Endothelial cell of umbilical vein (primary cell): Measurements from ENCODE around the gene GET4. TPM values are rescaled to one million over a fixed set of nuclear protein-coding genes. Genes with fewer than 3 reads are reported as not detected.

Experiments used
- BruUV-seq: library from RNA; stranded (reverse); fragments of 400-500 nt; replicated peaks from 2 replicates; lab custom pipeline; 2021; lab: Mats Ljungman, UMichigan
- CTCF ChIA-PET: fragments of 300-600, 350-600 bp; sonication (Branson Sonifier 250); formaldehyde crosslinking; loops from one replicate; lab custom pipeline; 2021; ENCODE audit warnings: antibody characterized with exemption, inconsistent platforms; lab: Charles Lee
- POLR2A ChIA-PET: fragments of 300-600, 350-600 bp; sonication (Branson Sonifier 250); formaldehyde crosslinking; loops from one replicate; lab custom pipeline; 2021; ENCODE audit warnings: antibody characterized with exemption, inconsistent platforms; lab: Charles Lee
- DNase-seq: peaks from one replicate; pipeline ENCODE4 v3.0.0-alpha.2; 2011; ENCODE audit warnings: low read depth, low spot score
- FAIRE-seq: peaks from 2 replicates; lab custom pipeline; 2011; peaks lifted over from hg19 to GRCh38; lab: Jason Lieb, UNC
- H2AFZ ChIP-seq: 2 replicates; pipeline ENCODE4 v1.6.0; 2012; ENCODE audit warnings: low read depth, low read length, control low read depth, inconsistent platforms
- H3K27ac ChIP-seq: 2 replicates; pipeline ENCODE4 v1.5.1; 2011; ENCODE audit warnings: low read depth, mild to moderate bottlenecking, control low read depth, low read length, moderate library complexity; ENCODE audit not compliant: insufficient read depth
- H3K27me3 ChIP-seq, 2 experiments: 2 replicates each; pipeline versions ENCODE4 v1.6.0 to v1.6.1; 2011; ENCODE audit warnings: low read length in 2 of 2, mixed read lengths in 1 of 2; ENCODE audit not compliant: control insufficient read depth in 2 of 2, insufficient read depth in 2 of 2
- H3K36me3 ChIP-seq, 2 experiments: 2 replicates in 1 of 2; 3 replicates in 1 of 2; pipeline ENCODE4 v1.5.1; 2011; ENCODE audit warnings: low read length in 2 of 2, mild to moderate bottlenecking in 1 of 2, moderate library complexity in 1 of 2; ENCODE audit not compliant: control insufficient read depth in 2 of 2, insufficient read depth in 2 of 2; ENCODE audit errors: extremely low read depth in 1 of 2
- H3K4me1 ChIP-seq: 3 replicates; pipeline ENCODE4 v1.5.1; 2011; ENCODE audit warnings: mild to moderate bottlenecking, low read length; ENCODE audit not compliant: control insufficient read depth, insufficient read depth; ENCODE audit errors: extremely low read depth
- H3K4me2 ChIP-seq: 2 replicates; pipeline ENCODE4 v1.6.1; 2011; ENCODE audit warnings: low read length, control low read depth, mixed read lengths; ENCODE audit not compliant: insufficient read depth
- H3K4me3 ChIP-seq, 3 experiments: fragments of 200-600 bp in 1 of 3; sonication (generic), shearing (Covaris generic) in 1 of 3; replicated peaks in 1 of 3; 2 replicates each; pipeline ENCODE4 v1.5.1; 2011 to 2016; ENCODE audit warnings: control low read depth in 3 of 3, low read length in 3 of 3, mild to moderate bottlenecking in 2 of 3, inconsistent platforms in 1 of 3, low read depth in 1 of 3, moderate library complexity in 1 of 3; ENCODE audit not compliant: insufficient read depth in 1 of 3
- H3K79me2 ChIP-seq: 2 replicates; pipeline ENCODE4 v1.6.0; 2012; ENCODE audit warnings: low read length, inconsistent platforms; ENCODE audit not compliant: control insufficient read depth, insufficient read depth
- H3K9ac ChIP-seq: replicated peaks from 2 replicates; pipeline ENCODE3; 2011; ENCODE audit warnings: low read length, control low read depth; ENCODE audit not compliant: insufficient read depth; ENCODE audit errors: extremely low read depth
- H3K9me1 ChIP-seq: replicated peaks from 3 replicates; pipeline ENCODE4 v1.6.0; 2011; ENCODE audit warnings: mild to moderate bottlenecking, low read length; ENCODE audit not compliant: control insufficient read depth, insufficient read depth; ENCODE audit errors: extremely low read depth
- H3K9me3 ChIP-seq: replicated peaks from 2 replicates; pipeline ENCODE4 v1.5.1; 2012; ENCODE audit warnings: low read length, inconsistent platforms; ENCODE audit not compliant: control insufficient read depth, insufficient read depth
- H4K20me1 ChIP-seq: replicated peaks from 2 replicates; pipeline ENCODE3; 2011; ENCODE audit warnings: mild to moderate bottlenecking, low read length; ENCODE audit not compliant: control insufficient read depth, insufficient read depth; ENCODE audit errors: extremely low read depth
- CTCF ChIP-seq, 2 donors: IDR thresholded peaks; 1 replicate in 1 of 2; 2 replicates in 1 of 2; pipeline ENCODE4 v1.5.1; 2011; ENCODE audit warnings: low read length in 2 of 2, mild to moderate bottlenecking in 2 of 2, moderate library complexity in 2 of 2, control low read depth in 1 of 2, inconsistent platforms in 1 of 2, low read depth in 1 of 2; ENCODE audit not compliant: insufficient read depth in 1 of 2; ENCODE audit errors: extremely low read depth in 1 of 2
- EZH2 ChIP-seq: IDR thresholded peaks from 2 replicates; pipeline ENCODE4 v1.6.1; 2012; ENCODE audit warnings: borderline replicate concordance, low read depth, mild to moderate bottlenecking, moderate library complexity, low read length, inconsistent platforms; ENCODE audit not compliant: severe bottlenecking
- FOS ChIP-seq: IDR thresholded peaks from 2 replicates; pipeline ENCODE4 v1.6.1; 2011; ENCODE audit warnings: mild to moderate bottlenecking, low read length, moderate library complexity, borderline replicate concordance; ENCODE audit not compliant: insufficient read depth
- GATA2 ChIP-seq: IDR thresholded peaks from 2 replicates; pipeline ENCODE4 v1.7.0; 2011; ENCODE audit warnings: low read depth, mild to moderate bottlenecking, moderate library complexity, mixed read lengths, low read length; ENCODE audit not compliant: insufficient read length, insufficient read depth
- JUN ChIP-seq: IDR thresholded peaks from 2 replicates; pipeline ENCODE4 v1.6.1; 2011; ENCODE audit warnings: borderline replicate concordance, low read depth; ENCODE audit not compliant: insufficient read length, insufficient read depth
- MAX ChIP-seq: IDR thresholded peaks from 2 replicates; pipeline ENCODE4 v1.6.1; 2011; ENCODE audit not compliant: insufficient read depth, insufficient read length
- MYC ChIP-seq: IDR thresholded peaks from one replicate; pipeline ENCODE4 v1.6.1; 2011; ENCODE audit warnings: mild to moderate bottlenecking, low read depth, low read length
- POLR2A ChIP-seq: IDR thresholded peaks from 2 replicates; pipeline ENCODE4 v1.6.1; 2012; ENCODE audit warnings: low read depth, mild to moderate bottlenecking, control low read depth, low read length
- POLR2AphosphoS5 ChIP-seq: IDR thresholded peaks from 2 replicates; pipeline ENCODE4 v1.6.1; 2012; ENCODE audit warnings: low read depth, mild to moderate bottlenecking, control low read depth, low read length, moderate library complexity; ENCODE audit not compliant: insufficient read depth
- dilution Hi-C: fragments of 300-500 bp; cut with MboI; formaldehyde crosslinking; loops from one replicate; pipeline ENCODE4 v1.15.0; 2019; ENCODE audit warnings: low sequenced_read_pairs; ENCODE audit not compliant: extremely low pct_ligation_motif_present
- intact Hi-C: fragments of 100-400 bp; cut with micrococcal nuclease; formaldehyde crosslinking; loops from one replicate; pipeline ENCODE4 v1.10.0; 2022
- polyA plus RNA-seq, 4 experiments: library from polyadenylated mRNA; depleted of rRNA in 3 of 4; stranded (reverse) in 3 of 4; unstranded in 1 of 4; fragments of >200 nt; gene quantifications; 2 replicates each; pipeline versions ENCODE4 v1.2.1 to v1.2.3, GENCODE V29; 2011 to 2012; ENCODE audit warnings: missing spikeins in 1 of 4
- total RNA-seq: library from RNA; stranded (reverse); gene quantifications from 2 replicates; pipeline ENCODE4 v1.2.3, GENCODE V29; 2021

The GET4 gene
- total and polyA plus RNA-seq, 2 donors (not counting 3 experiments of a cell fraction or from before 2014, with no cell fraction given) = 48.4 to 58.1 TPM

DNA sequence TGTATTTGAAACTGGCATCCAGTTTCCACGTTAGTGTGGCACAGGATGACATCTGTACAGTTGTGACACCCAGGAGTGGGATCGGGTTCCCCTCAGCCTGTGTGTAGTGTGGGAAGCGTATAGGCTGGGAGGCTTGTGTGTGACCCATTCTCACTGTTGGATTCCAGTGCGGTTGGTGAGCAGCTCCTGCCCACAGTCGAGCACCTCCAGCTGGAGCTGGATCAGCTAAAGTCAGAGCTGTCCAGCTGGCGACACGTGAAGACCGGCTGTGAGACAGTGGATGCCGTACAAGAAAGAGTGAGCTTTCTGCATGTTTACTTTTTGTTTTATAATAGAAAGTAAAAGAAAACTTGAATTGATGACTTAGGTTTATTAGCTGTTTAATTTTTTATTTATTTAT is 18.7 kb upstream of the GET4 start:
- POLR2A ChIA-PET = no interaction called here
- H3K9me3 ChIP-seq = no peaks in the 10 kb centered on the region
- no peaks in the 10 kb centered on the region for H3K27me3 ChIP-seq
- H3K36me3 ChIP-seq = peaks cover 11 to 58% of the 10 kb centered on the region in 2 experiments
- no peaks in the 10 kb centered on the region for H3K4me1 ChIP-seq
- no peaks in the 10 kb centered on the region for H3K79me2 ChIP-seq
- H3K9ac ChIP-seq = no peak overlapping the region
- intact Hi-C loops (no loop called here), dilution Hi-C loops (no loop called here)
- CTCF ChIA-PET = interaction anchor here (0.7 to 1.7 kb wide), 3 partner anchors 11 to 21 kb away, joined by 3 to 7 read pairs (median 3); no protein-coding TSS in a partner anchor
- no peak overlapping the region for H3K4me2 ChIP-seq
- DNase-seq = no peak
- H3K9me1 ChIP-seq = no peaks in the 10 kb centered on the region
- TF ChIP-seq POLR2AphosphoS5 = no peak
- FAIRE-seq = no peak
- no peak overlapping the region for H3K27ac ChIP-seq
- H2AFZ ChIP-seq = no peak overlapping the region
- no TSS peak for BruUV-seq
- H4K20me1 ChIP-seq = no peaks in the 10 kb centered on the region
- H3K4me3 ChIP-seq = no peak overlapping the region

GRCh38 chr7:859359-860030 is 16.9 kb upstream of the GET4 start:
- Histone ChIP-seq H3K4me2 (no peak overlapping the region), H3K9me1 (no peaks in the 10 kb centered on the region), H3K79me2 (no peaks in the 10 kb centered on the region), H3K4me1 (no peaks in the 10 kb centered on the region), H3K9me3 (no peaks in the 10 kb centered on the region), H3K27ac (no peak overlapping the region), H4K20me1 (no peaks in the 10 kb centered on the region), H3K4me3 (no peak overlapping the region), H3K9ac (no peak overlapping the region), H3K27me3 (no peaks in the 10 kb centered on the region), H3K36me3 (peaks cover 9 to 42% of the 10 kb centered on the region in 2 experiments), H2AFZ (no peak overlapping the region)
- intact Hi-C loops = no loop called here
- TF ChIP-seq MAX (no peak), JUN (no peak), EZH2 (no peak), CTCF (IDR thresholded peaks at IDR 0.05; ENCODE audit: extremely low read depth in 1 of 2, insufficient read depth in 1 of 2, low read depth in 1 of 2, low read length in 2 of 2) (no peak), POLR2AphosphoS5 (no peak), FOS (no peak), MYC (no peak), POLR2A (no peak), GATA2 (no peak)
- CTCF ChIA-PET = interaction anchor here (1.2 to 2.1 kb wide), 2 partner anchors 13 kb away, joined by 3 to 11 read pairs; no protein-coding TSS in a partner anchor
- FAIRE-seq (no peak), DNase-seq (no peak)
- POLR2A ChIA-PET = no interaction called here
- dilution Hi-C loops = no loop called here
- BruUV-seq = no TSS peak
